NCI-H1436 treated with DMSO at 0.1 percent for 48 hours (cell line): ENCODE measurements around the gene EVX2.

ENCODE experiments used
- DNase-seq: peaks from one replicate; lab custom pipeline; 2025; lab: John Stamatoyannopoulos, UW

The EVX2 gene

DNA sequence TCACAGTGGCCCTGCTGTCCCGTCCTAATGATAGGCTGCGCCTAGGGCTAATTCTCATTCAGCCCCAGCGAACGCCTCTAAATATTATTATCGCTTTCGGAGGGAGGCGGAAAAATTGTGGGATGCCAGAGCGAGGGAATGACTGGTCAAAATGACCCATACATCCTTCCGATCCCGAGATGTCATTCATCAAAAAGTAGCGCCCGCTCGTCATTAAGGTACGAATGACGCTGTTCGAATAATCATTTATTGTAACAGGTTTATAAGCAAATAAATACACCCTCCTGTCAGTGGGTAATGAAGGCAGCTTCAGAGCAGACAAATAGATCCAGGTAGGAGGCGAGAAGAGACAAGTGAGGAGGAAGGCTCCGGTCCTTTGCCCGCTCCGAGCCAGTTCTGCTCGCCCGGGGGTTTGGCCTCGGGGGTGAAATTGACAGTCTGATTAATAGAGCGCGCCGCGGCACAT lies at the start of gene EVX2:
EVX2 (minus strand) TSS at position 167 of the 466 bp plus-strand sequence. CDS start 186 bp downstream, outside the sequence.
- DNase-seq = no peak

DNA sequence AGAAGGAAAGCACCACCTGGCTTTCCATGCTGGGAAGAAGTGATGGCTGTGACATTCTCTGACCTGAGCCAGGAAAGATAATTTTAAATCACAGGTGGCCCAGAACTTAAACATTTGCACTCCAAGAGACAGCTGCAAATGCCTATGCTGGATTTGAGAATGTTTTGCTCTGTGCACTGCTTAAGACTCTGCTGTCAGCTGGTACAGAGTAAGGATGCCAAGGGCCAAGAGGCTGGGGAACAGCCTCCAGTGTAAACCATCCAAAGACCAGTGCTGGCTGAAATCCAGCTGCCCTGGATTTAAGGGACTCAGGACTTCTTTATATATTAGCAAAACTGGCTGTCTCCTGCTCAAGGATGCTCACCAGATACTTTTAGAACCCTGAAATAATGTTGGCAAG lies 49.6 kb upstream of the EVX2 start:
- no peak for DNase-seq

DNA sequence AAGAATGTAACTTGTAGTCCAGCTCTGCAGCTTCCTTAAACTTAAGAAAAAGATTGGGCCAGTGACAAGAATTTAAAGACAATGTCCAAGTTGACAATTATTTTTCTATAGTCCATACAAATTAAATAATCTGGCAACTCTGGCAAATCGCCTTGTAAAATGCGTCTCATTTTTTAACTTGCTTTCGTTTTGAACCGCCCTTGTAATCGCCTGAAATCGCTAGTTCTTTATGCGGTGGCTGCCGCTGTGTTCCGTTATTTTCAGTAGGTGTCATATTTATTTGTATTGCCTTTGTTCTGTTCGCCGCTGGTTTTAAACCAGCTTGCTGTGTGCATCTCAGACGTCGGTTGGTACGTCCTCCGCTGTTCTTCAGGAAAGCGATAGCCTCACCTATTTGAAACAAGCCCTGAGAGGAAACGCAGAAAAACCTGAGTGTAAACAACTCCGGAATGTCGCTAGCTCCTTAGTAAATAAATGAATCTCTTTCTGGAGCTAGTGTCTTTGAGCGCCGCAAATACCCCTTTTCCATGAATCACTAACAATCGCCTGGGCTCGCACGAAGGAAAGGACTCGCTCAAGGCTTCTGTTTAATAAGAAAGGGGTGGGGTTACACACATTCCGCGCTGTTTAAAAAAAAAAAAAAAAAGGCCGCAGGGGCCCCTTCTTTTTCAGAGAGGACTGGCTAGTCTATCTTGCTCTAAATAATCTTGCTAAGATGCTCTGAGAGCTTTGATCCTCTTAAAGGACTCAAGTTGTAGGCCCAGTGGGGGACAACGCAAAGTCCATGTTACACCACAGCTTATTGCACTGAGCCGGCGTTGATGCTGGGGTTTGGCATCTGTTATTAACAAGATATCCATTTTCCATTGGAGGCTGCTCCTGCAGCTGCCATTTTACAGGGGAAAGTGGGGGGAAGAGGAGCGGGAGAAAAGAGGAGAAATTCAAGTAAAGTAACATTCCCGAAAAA lies 48.7 kb upstream of the EVX2 start:
- DNase-seq = no peak

DNA sequence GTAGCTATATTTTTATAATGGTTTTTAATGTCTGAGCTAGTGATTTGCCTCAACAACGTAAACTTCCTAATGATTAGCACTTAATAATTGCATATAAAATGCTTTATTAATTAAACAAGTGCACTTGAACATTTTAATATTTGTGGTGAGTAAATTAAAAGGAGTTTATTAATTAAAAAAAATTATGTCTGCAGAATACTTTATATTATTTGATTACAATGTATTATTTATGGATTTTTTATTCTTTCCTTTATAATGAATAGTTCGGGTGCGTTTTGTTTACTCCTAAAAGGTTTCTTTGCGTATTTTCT lies 48.0 kb upstream of the EVX2 start:
- DNase-seq = no peak

DNA sequence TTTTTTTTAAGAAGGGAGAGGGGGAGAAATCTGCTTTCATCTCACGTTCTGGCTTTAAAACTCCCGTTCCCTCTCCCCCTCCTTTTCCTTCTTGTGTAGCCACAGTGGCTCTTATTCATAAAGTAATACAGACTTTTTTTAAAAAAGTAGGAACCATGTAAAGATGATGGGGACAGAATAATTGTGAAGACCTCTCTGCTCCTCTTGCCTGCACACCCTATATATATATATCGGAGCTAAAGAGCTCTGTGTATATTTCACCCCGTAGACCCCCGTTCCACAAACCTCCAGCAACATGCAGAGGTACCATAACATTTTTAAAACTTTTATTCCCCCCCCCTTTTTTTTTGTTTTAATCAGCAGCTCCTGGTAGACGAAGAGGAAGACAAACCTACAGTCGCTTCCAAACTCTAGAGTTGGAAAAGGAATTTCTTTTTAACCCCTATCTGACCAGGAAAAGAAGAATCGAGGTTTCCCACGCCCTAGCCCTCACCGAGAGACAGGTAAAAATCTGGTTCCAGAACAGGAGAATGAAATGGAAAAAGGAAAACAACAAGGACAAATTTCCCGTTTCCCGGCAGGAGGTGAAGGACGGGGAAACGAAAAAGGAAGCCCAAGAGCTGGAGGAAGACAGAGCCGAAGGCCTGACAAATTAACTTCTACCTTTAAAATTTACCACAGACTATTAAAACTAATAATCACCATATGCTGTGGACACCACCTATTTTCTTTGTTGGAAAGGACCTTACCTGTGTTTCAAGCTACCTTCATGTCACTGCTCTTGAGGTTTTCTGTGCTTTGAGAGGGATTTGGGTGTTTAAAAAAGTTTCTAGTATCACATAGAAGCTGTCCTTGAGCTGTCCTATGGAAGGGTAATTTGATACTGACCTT lies 47.4 kb upstream of the EVX2 start:
- no peak for DNase-seq

DNA sequence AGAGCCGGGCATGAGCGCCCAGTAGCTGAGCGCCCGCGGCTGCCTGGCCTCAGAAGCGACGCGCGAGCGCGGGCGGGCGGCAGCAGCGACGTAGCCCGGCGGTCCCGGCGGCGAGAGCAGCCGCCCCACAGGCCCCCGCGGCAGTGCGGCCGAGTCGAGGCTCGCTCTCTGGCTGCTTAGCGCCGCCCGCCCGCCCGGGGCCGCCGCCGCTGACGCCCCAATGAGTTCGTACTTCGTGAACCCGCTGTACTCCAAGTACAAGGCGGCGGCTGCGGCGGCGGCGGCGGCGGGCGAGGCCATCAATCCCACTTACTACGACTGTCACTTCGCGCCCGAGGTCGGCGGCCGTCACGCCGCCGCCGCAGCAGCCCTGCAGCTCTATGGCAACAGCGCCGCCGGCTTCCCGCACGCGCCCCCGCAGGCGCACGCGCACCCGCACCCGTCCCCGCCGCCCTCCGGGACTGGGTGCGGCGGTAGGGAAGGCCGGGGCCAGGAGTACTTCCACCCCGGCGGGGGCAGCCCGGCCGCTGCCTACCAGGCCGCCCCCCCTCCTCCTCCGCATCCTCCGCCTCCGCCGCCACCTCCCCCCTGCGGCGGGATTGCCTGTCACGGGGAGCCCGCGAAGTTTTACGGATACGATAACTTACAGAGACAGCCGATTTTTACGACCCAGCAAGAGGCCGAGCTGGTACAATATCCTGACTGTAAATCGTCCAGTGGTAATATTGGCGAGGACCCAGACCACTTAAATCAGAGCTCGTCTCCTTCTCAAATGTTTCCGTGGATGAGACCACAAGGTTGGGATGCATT lies 46.6 kb upstream of the EVX2 start:
- no peak for DNase-seq

- DNase-seq = no peak
Measured at GRCh38 chr2:176129813-176130146, 46.0 kb upstream of the EVX2 start.

DNA sequence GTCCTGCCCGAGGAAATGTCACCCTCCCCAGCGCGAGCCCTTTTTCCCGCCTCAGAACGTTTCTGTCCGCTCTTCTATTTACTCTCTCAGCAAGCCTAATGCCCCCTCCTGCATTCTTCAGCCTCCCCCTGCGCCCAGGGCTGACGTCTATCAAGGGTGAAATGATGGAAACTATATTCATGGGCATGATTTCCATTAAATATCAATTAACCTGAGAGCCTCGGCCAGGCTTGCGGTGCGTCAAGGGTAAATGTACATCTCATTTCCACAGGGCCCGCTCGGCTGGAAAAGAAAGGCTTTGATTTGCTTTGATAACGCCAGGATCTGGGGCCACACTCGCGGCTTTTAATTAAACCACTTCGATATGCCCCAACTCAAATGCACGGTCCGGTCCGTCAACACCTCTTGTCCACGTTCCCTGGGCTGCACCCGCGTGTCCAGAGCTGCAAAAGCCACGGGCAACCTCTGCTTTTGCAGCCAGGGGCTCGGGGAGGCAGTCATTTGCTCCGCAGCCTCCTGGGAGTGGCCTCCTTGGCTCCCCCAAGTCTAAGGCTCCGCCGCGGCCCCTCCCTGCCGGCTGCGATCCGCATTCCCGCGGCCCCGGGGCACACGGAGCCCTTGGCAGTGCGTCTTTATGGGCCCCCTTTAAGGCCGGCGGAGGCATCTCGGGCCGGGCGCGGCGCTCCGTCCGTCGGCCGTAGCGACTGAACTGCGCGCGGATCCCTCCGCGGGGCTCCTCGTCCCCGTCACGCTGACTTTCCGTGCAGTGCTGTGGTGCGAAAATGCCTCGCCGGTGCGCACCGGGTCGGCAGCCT lies 45.4 kb upstream of the EVX2 start, which contains the start of gene HOXD8:
HOXD8 (plus strand) TSS at position 724 of the 815 bp plus-strand sequence. CDS start 662 bp downstream, outside the sequence.
- DNase-seq = peak; percentile 39

GRCh38 chr2:176128172-176128981 lies 44.6 kb upstream of the EVX2 start:
- DNase-seq = no peak

GRCh38 chr2:176127774-176128072 lies 44.0 kb upstream of the EVX2 start:
- no peak for DNase-seq

GRCh38 chr2:176126929-176127773 lies 43.4 kb upstream of the EVX2 start:
- DNase-seq = peak; percentile 25

GRCh38 chr2:176125772-176126054 lies 42.0 kb upstream of the EVX2 start:
- DNase-seq = no peak

DNA sequence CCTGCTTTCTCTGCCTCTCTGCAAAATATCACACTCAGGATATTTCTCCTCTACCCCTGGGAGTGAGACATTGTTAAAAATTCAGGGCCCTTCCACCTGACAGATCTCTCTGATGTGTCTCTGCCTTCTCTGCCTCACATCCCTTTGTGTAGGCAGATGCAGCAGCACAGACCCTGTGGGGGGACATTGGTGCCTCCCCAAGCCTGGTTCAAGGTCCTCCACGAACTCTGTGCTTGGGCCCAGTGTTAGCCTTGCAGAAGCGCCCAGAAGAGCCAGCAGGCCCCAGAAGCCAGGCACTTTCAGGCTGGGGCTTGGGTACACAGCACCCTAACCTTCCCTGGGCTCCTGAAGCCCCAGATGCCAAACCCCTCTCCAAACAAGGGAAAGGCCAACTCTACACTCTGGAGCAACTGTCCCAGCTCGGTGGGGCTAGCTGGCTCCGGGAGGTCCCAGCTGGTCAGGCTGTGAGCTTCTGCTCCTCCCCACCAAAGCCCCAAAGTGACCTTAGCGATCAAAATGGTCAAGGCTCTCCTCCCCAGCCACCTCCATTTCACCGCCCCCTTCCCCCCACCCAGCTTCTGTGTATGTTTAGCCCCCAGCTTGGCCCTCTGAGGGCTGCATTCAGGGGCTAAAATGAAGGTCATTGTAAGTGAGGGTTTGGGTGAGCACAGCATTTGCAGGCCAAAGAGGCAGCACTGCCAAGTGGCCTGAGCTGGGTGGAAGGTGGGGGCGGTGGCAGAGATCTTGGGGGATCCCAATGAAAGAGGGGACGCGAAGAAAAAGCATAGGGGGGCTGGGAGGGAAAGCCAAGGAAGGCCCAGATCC lies 41.4 kb upstream of the EVX2 start:
- DNase-seq = no peak

GRCh38 chr2:176124110-176124946 lies 40.6 kb upstream of the EVX2 start:
- no peak for DNase-seq

DNA sequence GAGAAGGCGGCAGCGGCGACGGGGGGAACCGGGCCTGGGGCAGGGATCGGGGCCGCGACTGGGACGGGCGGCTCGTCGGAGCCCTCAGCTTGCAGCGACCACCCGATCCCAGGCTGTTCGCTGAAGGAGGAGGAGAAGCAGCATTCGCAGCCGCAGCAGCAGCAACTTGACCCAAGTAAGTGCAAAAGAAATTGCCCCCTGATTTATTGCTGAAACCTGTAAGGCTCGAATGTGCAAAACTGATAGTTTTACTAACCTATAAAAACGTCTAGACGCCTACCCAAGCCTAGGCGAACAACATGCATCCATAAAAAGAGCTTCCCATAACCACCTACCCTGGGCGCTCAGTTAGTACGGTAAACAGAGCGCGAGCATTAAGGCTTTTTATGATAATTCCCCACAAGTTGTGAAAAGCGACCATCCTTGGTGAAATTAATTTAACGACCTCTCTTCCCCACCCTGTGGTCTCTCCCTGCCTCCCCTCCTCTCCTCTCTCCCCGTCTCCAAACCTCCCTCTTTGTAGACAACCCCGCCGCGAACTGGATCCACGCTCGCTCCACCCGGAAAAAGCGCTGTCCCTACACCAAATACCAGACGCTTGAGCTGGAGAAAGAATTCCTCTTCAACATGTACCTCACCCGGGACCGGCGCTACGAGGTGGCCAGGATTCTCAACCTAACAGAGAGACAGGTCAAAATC lies 39.8 kb upstream of the EVX2 start:
- DNase-seq = no peak

GRCh38 chr2:176122683-176123410 lies 39.1 kb upstream of the EVX2 start, which contains the start of gene HOXD9:
Gene HOXD9 (plus strand): TSS chr2:176122719. CDS start chr2:176122769, 50 bp downstream.
- DNase-seq = no peak
